Mesenchymal stem cell (in vitro differentiated cells and primary cell): ENCODE data around the gene FAM25G.
"Not testable (repeated sequence)": the region's sequence is repeated elsewhere in the genome, so short reads cannot be mapped to it uniquely, and the experiment has no call there.

Source experiments
- DNase-seq: peaks from one replicate; pipeline ENCODE4 v3.0.0-alpha.2; 2013
- H2AFZ ChIP-seq: one replicate; pipeline ENCODE4 v1.6.1; 2013; ENCODE audit warnings: low read depth, mild to moderate bottlenecking, control low read depth, inconsistent platforms, low read length, moderate library complexity
- H2AK5ac ChIP-seq: 2 replicates; pipeline ENCODE4 v1.6.1; 2013; ENCODE audit warnings: low read length, moderate library complexity, mild to moderate bottlenecking, inconsistent platforms; ENCODE audit not compliant: severe bottlenecking
- H2BK120ac ChIP-seq: one replicate; pipeline ENCODE4 v1.6.1; 2013; ENCODE audit warnings: low read depth, mild to moderate bottlenecking, inconsistent platforms, low read length, moderate library complexity
- H2BK12ac ChIP-seq, 2 experiments: one replicate each; pipeline ENCODE4 v1.6.1; 2013; ENCODE audit warnings: inconsistent platforms in 2 of 2, low read length in 2 of 2, mild to moderate bottlenecking in 2 of 2, moderate library complexity in 2 of 2, control low read depth in 1 of 2
- H2BK15ac ChIP-seq: one replicate; pipeline ENCODE4 v1.6.1; 2013; ENCODE audit warnings: mild to moderate bottlenecking, low read depth, inconsistent platforms; ENCODE audit not compliant: poor library complexity, severe bottlenecking
- H2BK5ac ChIP-seq: 2 replicates; pipeline ENCODE4 v1.6.1; 2013; ENCODE audit warnings: low read depth, mild to moderate bottlenecking, low read length, control low read depth, inconsistent platforms; ENCODE audit not compliant: poor library complexity, severe bottlenecking
- H3K14ac ChIP-seq, 2 experiments: one replicate each; pipeline ENCODE4 v1.6.1; 2013; ENCODE audit warnings: inconsistent platforms in 2 of 2, low read length in 2 of 2, control low read depth in 1 of 2, mild to moderate bottlenecking in 1 of 2, moderate library complexity in 1 of 2
- H3K18ac ChIP-seq, 2 experiments: one replicate each; pipeline ENCODE4 v1.6.1; 2013; ENCODE audit warnings: inconsistent platforms in 2 of 2, low read length in 2 of 2, control low read depth in 1 of 2, low read depth in 1 of 2, mild to moderate bottlenecking in 1 of 2
- H3K23ac ChIP-seq, 2 experiments: one replicate each; pipeline ENCODE4 v1.6.1; 2013; ENCODE audit warnings: inconsistent platforms in 2 of 2, low read length in 2 of 2, mild to moderate bottlenecking in 2 of 2, moderate library complexity in 2 of 2, control low read depth in 1 of 2
- H3K27ac ChIP-seq: 2 replicates; pipeline ENCODE4 v1.5.1; 2013; ENCODE audit warnings: mild to moderate bottlenecking, moderate library complexity, low read length, control low read depth, inconsistent platforms; ENCODE audit not compliant: poor library complexity, severe bottlenecking
- H3K27me3 ChIP-seq, 2 experiments: 2 replicates each; pipeline versions ENCODE4 v1.6.1 to v1.7.0; 2013; ENCODE audit warnings: low read length in 2 of 2, mild to moderate bottlenecking in 2 of 2, moderate library complexity in 2 of 2, control low read depth in 1 of 2, inconsistent platforms in 1 of 2; ENCODE audit not compliant: control insufficient read depth in 1 of 2, insufficient read depth in 1 of 2
- H3K36me3 ChIP-seq, 2 experiments: 2 replicates each; pipeline versions ENCODE4 v1.6.1 to v1.7.0; 2013; ENCODE audit warnings: low read length in 2 of 2, control low read depth in 1 of 2, inconsistent platforms in 1 of 2, low read depth in 1 of 2, mild to moderate bottlenecking in 1 of 2; ENCODE audit not compliant: insufficient read depth in 2 of 2, control insufficient read depth in 1 of 2
- H3K4ac ChIP-seq, 2 experiments: one replicate each; pipeline ENCODE4 v1.6.1; 2013; ENCODE audit warnings: inconsistent platforms in 2 of 2, low read length in 2 of 2, mild to moderate bottlenecking in 2 of 2, moderate library complexity in 2 of 2, control low read depth in 1 of 2, low read depth in 1 of 2
- H3K4me1 ChIP-seq: 2 replicates; pipeline ENCODE4 v1.6.1; 2013; ENCODE audit warnings: low read depth, low read length, control low read depth; ENCODE audit not compliant: control insufficient read depth, insufficient read depth
- H3K4me2 ChIP-seq: 2 replicates; pipeline ENCODE4 v1.6.1; 2013; ENCODE audit warnings: low read length, mild to moderate bottlenecking, inconsistent platforms; ENCODE audit not compliant: poor library complexity, severe bottlenecking
- H3K4me3 ChIP-seq, 2 experiments: 2 replicates each; pipeline versions ENCODE4 v1.5.1 to v1.7.0; 2013; ENCODE audit warnings: low read length in 2 of 2, mild to moderate bottlenecking in 2 of 2, control low read depth in 1 of 2, low read depth in 1 of 2; ENCODE audit not compliant: insufficient read depth in 1 of 2
- H3K79me1 ChIP-seq: replicated peaks from 2 replicates; pipeline ENCODE4 v1.6.1; 2013; ENCODE audit warnings: mild to moderate bottlenecking, control low read depth, low read length, inconsistent platforms; ENCODE audit not compliant: poor library complexity, severe bottlenecking
- H3K9ac ChIP-seq: 2 replicates; pipeline ENCODE4 v1.7.0; 2013; ENCODE audit warnings: mild to moderate bottlenecking, low read length, moderate library complexity
- H3K9me3 ChIP-seq: 2 replicates; pipeline ENCODE4 v1.7.0; 2013; ENCODE audit warnings: mild to moderate bottlenecking, low read length; ENCODE audit not compliant: control insufficient read depth
- H4K8ac ChIP-seq: one replicate; pipeline ENCODE4 v1.6.1; 2013; ENCODE audit warnings: inconsistent platforms, mild to moderate bottlenecking, low read length, moderate library complexity
- H4K91ac ChIP-seq: one replicate; pipeline ENCODE4 v1.6.1; 2013; ENCODE audit warnings: mild to moderate bottlenecking, low read length, inconsistent platforms
- WGBS: methylation state at CpG from one replicate; pipeline ENCODE4 v1.1.7; 2013; ENCODE audit warnings: mixed read lengths; 5-methylcytosine and 5-hydroxymethylcytosine counted together

The FAM25G gene

DNA sequence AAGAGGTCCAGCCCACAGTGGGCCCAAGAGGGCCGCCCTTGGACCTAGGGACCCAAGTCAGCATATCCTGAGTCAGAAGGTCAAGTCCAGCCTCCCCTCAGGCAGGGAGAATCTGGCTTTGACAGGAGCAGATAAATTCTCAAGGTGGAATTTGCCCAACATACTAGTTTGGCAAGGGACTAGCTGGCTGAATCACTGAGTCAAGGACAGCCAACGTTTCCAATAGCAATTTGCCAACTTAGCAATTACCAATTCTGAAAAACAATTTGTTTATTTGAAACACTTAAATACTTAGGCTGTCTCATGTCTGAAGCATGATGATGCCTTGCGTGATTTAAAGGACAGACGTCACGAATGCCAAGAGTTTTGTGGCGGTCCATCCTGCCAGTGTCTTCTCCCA, 2.7 kb upstream of the FAM25G start:
- H3K27ac ChIP-seq, H3K27me3 ChIP-seq, H3K36me3 ChIP-seq, DNase-seq, H3K9ac ChIP-seq, H2BK15ac ChIP-seq, H2AK5ac ChIP-seq, H3K18ac ChIP-seq, H3K4me2 ChIP-seq, H2BK5ac ChIP-seq, H2BK12ac ChIP-seq, H3K23ac ChIP-seq, H2BK120ac ChIP-seq, H4K8ac ChIP-seq, H3K79me1 ChIP-seq, H4K91ac ChIP-seq, H3K9me3 ChIP-seq, H3K4me3 ChIP-seq, H3K14ac ChIP-seq, H3K4me1 ChIP-seq, H3K4ac ChIP-seq, H2AFZ ChIP-seq: not testable (repeated sequence)
- no CpG with 5 or more reads among the region's 6 CpGs for WGBS

DNA sequence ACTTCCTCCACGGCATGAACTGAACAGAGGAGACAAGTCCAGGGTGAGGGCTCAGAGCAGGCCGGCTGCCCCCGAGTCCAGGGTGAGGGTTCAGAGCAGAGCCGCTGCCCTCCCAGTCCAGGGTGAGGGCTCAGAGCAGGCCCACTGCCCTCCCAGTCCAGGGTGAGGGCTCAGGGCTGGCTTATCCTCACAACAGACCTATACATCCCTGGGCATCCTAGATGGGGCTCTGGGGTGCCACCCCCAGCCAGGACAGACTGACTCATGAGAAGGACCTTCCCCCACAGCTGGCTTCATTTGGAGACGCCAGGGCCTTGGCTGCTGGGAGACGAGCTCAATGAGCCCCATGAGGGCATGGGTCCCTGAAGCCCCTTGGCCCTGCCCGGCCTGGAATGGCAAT, 1.9 kb downstream of the FAM25G start:
- H2AK5ac ChIP-seq, H3K23ac ChIP-seq, H3K14ac ChIP-seq, H2BK12ac ChIP-seq, H3K18ac ChIP-seq, H3K4ac ChIP-seq, H2BK5ac ChIP-seq, H3K9ac ChIP-seq, H3K4me2 ChIP-seq, H3K9me3 ChIP-seq, H3K79me1 ChIP-seq, H2BK15ac ChIP-seq, H3K36me3 ChIP-seq, H3K4me1 ChIP-seq, H4K91ac ChIP-seq, H2AFZ ChIP-seq, H4K8ac ChIP-seq, H3K4me3 ChIP-seq, H3K27ac ChIP-seq, H2BK120ac ChIP-seq, DNase-seq, H3K27me3 ChIP-seq: not testable (repeated sequence)
- WGBS = no CpG with 5 or more reads among the region's 7 CpGs

DNA sequence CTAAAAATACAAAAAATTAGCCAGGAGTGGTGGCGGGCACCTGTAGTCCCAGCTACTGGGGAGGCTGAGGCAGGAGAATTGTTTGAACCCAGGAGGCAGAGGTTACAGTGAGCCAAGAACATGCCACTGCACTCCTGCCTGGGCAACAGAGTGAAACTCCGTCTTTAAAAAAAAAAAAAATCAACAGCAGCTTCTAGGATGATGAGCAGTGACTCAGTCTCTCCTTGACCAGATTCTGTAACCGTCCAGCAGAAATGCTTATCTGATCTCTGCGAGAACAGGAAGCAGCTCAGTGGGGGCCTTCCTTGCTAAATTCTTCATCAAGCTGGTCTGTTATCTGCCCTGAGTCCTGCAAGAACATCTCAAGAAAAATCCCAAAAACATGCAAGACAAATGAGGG, 5.6 kb downstream of the FAM25G start:
- H3K14ac ChIP-seq, H3K18ac ChIP-seq, H3K4me3 ChIP-seq, H4K91ac ChIP-seq, H3K23ac ChIP-seq, H3K27me3 ChIP-seq, H3K36me3 ChIP-seq, H3K9me3 ChIP-seq, H2AK5ac ChIP-seq, H2AFZ ChIP-seq, H3K4me1 ChIP-seq, H2BK15ac ChIP-seq, H3K9ac ChIP-seq, H3K79me1 ChIP-seq, H2BK120ac ChIP-seq, H2BK12ac ChIP-seq, H3K27ac ChIP-seq, H4K8ac ChIP-seq, H2BK5ac ChIP-seq, H3K4ac ChIP-seq, H3K4me2 ChIP-seq: not testable (repeated sequence)
- no CpG with 5 or more reads among the region's 4 CpGs for WGBS
- peak; percentile 67 for DNase-seq

DNA sequence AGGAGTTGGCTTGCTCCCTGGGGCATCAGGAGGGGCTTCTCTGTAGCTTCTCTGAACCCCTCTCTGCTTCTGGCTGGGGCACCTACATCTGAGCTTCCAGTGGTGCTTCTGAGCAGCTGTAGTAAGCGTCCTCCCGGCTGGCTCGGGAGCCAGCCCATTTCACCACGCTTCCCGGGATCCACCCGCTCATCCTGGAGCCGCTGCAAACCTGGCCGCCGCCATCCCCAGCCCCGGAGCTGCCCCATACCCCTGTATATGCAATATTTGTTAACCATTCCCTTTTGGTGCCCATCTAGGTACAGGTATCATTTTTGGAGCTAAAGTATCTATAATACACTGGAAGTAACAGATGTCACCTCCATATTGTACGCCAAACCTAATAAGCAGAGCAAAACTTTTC, 6.7 kb downstream of the FAM25G start:
- WGBS = 100% methylated on average over 1 of the region's 11 CpGs
- not testable (repeated sequence) for H3K27me3 ChIP-seq, H3K18ac ChIP-seq, H3K27ac ChIP-seq, H2AK5ac ChIP-seq, H4K8ac ChIP-seq, H2AFZ ChIP-seq, H2BK120ac ChIP-seq, H3K4me2 ChIP-seq, H2BK15ac ChIP-seq, H3K9me3 ChIP-seq, H4K91ac ChIP-seq, H3K4ac ChIP-seq, H3K4me3 ChIP-seq, H3K14ac ChIP-seq, H3K36me3 ChIP-seq, H2BK12ac ChIP-seq, DNase-seq, H3K4me1 ChIP-seq, H3K23ac ChIP-seq, H3K9ac ChIP-seq, H2BK5ac ChIP-seq, H3K79me1 ChIP-seq
